CD14-positive monocyte (primary cell): Measurements from ENCODE around the gene CCN5. TPM values are rescaled to one million over a fixed set of nuclear protein-coding genes. Genes with fewer than 3 reads are reported as not detected.

Experiments
- DNase-seq, 3 donors: peaks; one replicate each; pipeline ENCODE4 v3.0.0-alpha.2; 2011 to 2022
- H2AFZ ChIP-seq: 2 replicates; pipeline ENCODE4 v1.6.0; 2012; ENCODE audit warnings: mild to moderate bottlenecking, low read depth, low read length, inconsistent platforms; ENCODE audit not compliant: insufficient read depth, poor library complexity, severe bottlenecking
- H3K27ac ChIP-seq, 2 donors: 1 replicate in 1 of 2; 2 replicates in 1 of 2; pipeline ENCODE4 v1.5.1; 2012 to 2013; ENCODE audit warnings: low read length in 2 of 2, control low read depth in 1 of 2, inconsistent platforms in 1 of 2, low read depth in 1 of 2, mild to moderate bottlenecking in 1 of 2
- H3K27me3 ChIP-seq, 2 donors: one replicate each; pipeline versions ENCODE4 v1.6.0 to v1.6.1; 2011 to 2013; ENCODE audit warnings: low read length in 2 of 2; ENCODE audit not compliant: control insufficient read depth in 2 of 2, insufficient read depth in 2 of 2
- H3K36me3 ChIP-seq, 2 donors: replicated peaks in 1 of 2; 1 replicate in 1 of 2; 2 replicates in 1 of 2; pipeline versions ENCODE4 v1.5.1 to v1.6.1; 2012 to 2013; ENCODE audit warnings: low read length in 2 of 2, control low read depth in 1 of 2, inconsistent platforms in 1 of 2, mild to moderate bottlenecking in 1 of 2; ENCODE audit not compliant: insufficient read depth in 2 of 2, control insufficient read depth in 1 of 2
- H3K4me1 ChIP-seq, 2 donors: 1 replicate in 1 of 2; 2 replicates in 1 of 2; pipeline versions ENCODE4 v1.5.1 to v1.6.1; 2012 to 2013; ENCODE audit warnings: low read length in 2 of 2, control low read depth in 1 of 2, inconsistent platforms in 1 of 2, mild to moderate bottlenecking in 1 of 2, moderate library complexity in 1 of 2; ENCODE audit not compliant: insufficient read depth in 2 of 2, control insufficient read depth in 1 of 2
- H3K4me2 ChIP-seq: replicated peaks from 2 replicates; pipeline ENCODE3; 2012; ENCODE audit warnings: low read length, moderate library complexity, mild to moderate bottlenecking; ENCODE audit not compliant: poor library complexity, severe bottlenecking; ENCODE audit errors: extremely low read depth
- H3K4me3 ChIP-seq, 3 experiments: fragments of 200-600 bp in 1 of 3; sonication (generic) in 1 of 3; replicated peaks in 1 of 3; 1 replicate in 2 of 3; 2 replicates in 1 of 3; pipeline ENCODE4 v1.5.1; 2011 to 2013; ENCODE audit warnings: low read length in 3 of 3, mild to moderate bottlenecking in 3 of 3, control low read depth in 2 of 3, low read depth in 2 of 3, inconsistent platforms in 1 of 3, moderate library complexity in 1 of 3
- H3K79me2 ChIP-seq: 2 replicates; pipeline ENCODE4 v1.6.0; 2012; ENCODE audit warnings: mild to moderate bottlenecking, control low read depth, inconsistent platforms, low read length, moderate library complexity; ENCODE audit not compliant: insufficient read depth
- H3K9ac ChIP-seq: 2 replicates; pipeline ENCODE4 v1.6.0; 2017; ENCODE audit warnings: low read length, mild to moderate bottlenecking; ENCODE audit not compliant: insufficient read depth, poor library complexity, severe bottlenecking
- H3K9me3 ChIP-seq, 2 donors: replicated peaks in 1 of 2; 1 replicate in 1 of 2; 2 replicates in 1 of 2; pipeline versions ENCODE4 v1.5.1 to v1.6.1; 2012 to 2013; ENCODE audit warnings: low read length in 2 of 2, control low read depth in 1 of 2; ENCODE audit not compliant: control insufficient read depth in 1 of 2, insufficient read depth in 1 of 2
- H4K20me1 ChIP-seq: 2 replicates; pipeline ENCODE4 v1.6.0; 2012; ENCODE audit warnings: mild to moderate bottlenecking, low read length, control low read depth, moderate library complexity; ENCODE audit not compliant: insufficient read depth
- H3K27ac Mint-ChIP-seq, 7 donors: one replicate each; pipeline ENCODE4 v1.8.0; 2020; ENCODE audit warnings: mild to moderate bottlenecking in 7 of 7, mixed read lengths in 7 of 7, moderate library complexity in 6 of 7, inconsistent platforms in 2 of 7
- H3K27me3 Mint-ChIP-seq, 3 donors: one replicate each; pipeline ENCODE4 v1.8.0; 2021 to 2022; ENCODE audit warnings: low read depth in 3 of 3, mild to moderate bottlenecking in 3 of 3, mixed read lengths in 3 of 3, moderate library complexity in 3 of 3, inconsistent platforms in 1 of 3
- H3K36me3 Mint-ChIP-seq, 2 donors: one replicate each; pipeline ENCODE4 v1.8.0; 2020; ENCODE audit warnings: mixed read lengths in 2 of 2, inconsistent platforms in 1 of 2, mild to moderate bottlenecking in 1 of 2
- H3K4me1 Mint-ChIP-seq: one replicate; pipeline ENCODE4 v1.8.0; 2020; ENCODE audit warnings: mild to moderate bottlenecking, mixed read lengths
- H3K4me3 Mint-ChIP-seq, 2 donors: one replicate each; pipeline ENCODE4 v1.8.0; 2020; ENCODE audit warnings: mild to moderate bottlenecking in 2 of 2, mixed read lengths in 2 of 2, moderate library complexity in 1 of 2
- H3K9me3 Mint-ChIP-seq, 7 donors: one replicate each; pipeline ENCODE4 v1.8.0; 2020 to 2022; ENCODE audit warnings: mixed read lengths in 7 of 7, mild to moderate bottlenecking in 6 of 7, moderate library complexity in 6 of 7, inconsistent platforms in 2 of 7
- CTCF ChIP-seq: fragments of 200-600 bp; IDR thresholded peaks from one replicate; pipeline ENCODE4 v1.8.0; 2022; ENCODE audit warnings: antibody characterized with exemption, mild to moderate bottlenecking
- WGBS: methylation state at CpG from one replicate; pipeline ENCODE4 v1.1.5; 2013; ENCODE audit warnings: missing lambda C conversion rate; ENCODE audit not compliant: insufficient coverage; 5-methylcytosine and 5-hydroxymethylcytosine counted together
- intact Hi-C, 2 donors: fragments of 100-400 bp; cut with micrococcal nuclease; formaldehyde crosslinking; loops; one replicate each; pipeline versions ENCODE4 v1.15.0 to v1.15.1; 2023
- polyA plus RNA-seq, 3 donors: library from polyadenylated mRNA; depleted of rRNA in 1 of 3; unstranded in 2 of 3; stranded (reverse) in 1 of 3; fragments of 300-500 nt in 2 of 3; fragments of >200 nt in 1 of 3; fragmentation: Illumina TruSeq in 2 of 3; gene quantifications; 1 replicate in 2 of 3; 2 replicates in 1 of 3; pipeline ENCODE4 v1.2.3, GENCODE V29; 2012 to 2021

CCN5 gene
- polyA plus RNA-seq, 3 donors = not detected

GRCh38 chr20:44690781-44691423 is 24.3 kb upstream of the CCN5 start:
- peaks cover 0 to 4% (median 0%) of the 10 kb centered on the region in 7 donors for H3K9me3 Mint-ChIP-seq
- no peaks in the 10 kb centered on the region for H3K36me3 ChIP-seq
- no peak overlapping the region for H3K4me2 ChIP-seq
- no peak overlapping the region for H3K27ac Mint-ChIP-seq
- H3K9ac ChIP-seq = no peak overlapping the region
- no peak overlapping the region for H2AFZ ChIP-seq
- H3K4me3 ChIP-seq = no peak overlapping the region
- peaks cover 0 to 4% (median 2%) of the 10 kb centered on the region in 3 donors for H3K27me3 Mint-ChIP-seq
- H3K9me3 ChIP-seq = no peaks in the 10 kb centered on the region
- no peak overlapping the region for H3K4me3 Mint-ChIP-seq
- H3K4me1 ChIP-seq = no peaks in the 10 kb centered on the region
- H3K27ac ChIP-seq = no peak overlapping the region
- no peak for DNase-seq
- intact Hi-C loops = no loop called here
- no peaks in the 10 kb centered on the region for H3K36me3 Mint-ChIP-seq
- H3K27me3 ChIP-seq = no peaks in the 10 kb centered on the region
- 73% methylated on average over 3 of the region's 9 CpGs for WGBS
- H4K20me1 ChIP-seq = no peaks in the 10 kb centered on the region
- TF ChIP-seq CTCF = no peak
- H3K4me1 Mint-ChIP-seq = no peaks in the 10 kb centered on the region
- no peaks in the 10 kb centered on the region for H3K79me2 ChIP-seq

GRCh38 chr20:44691424-44692423 is 23.4 kb upstream of the CCN5 start:
- H3K4me1 Mint-ChIP-seq = no peaks in the 10 kb centered on the region
- no peaks in the 10 kb centered on the region for H3K9me3 ChIP-seq
- DNase-seq = no peak
- no peak overlapping the region for H2AFZ ChIP-seq
- H3K27me3 ChIP-seq = no peaks in the 10 kb centered on the region
- no peaks in the 10 kb centered on the region for H4K20me1 ChIP-seq
- no peaks in the 10 kb centered on the region for H3K36me3 ChIP-seq
- H3K79me2 ChIP-seq = no peaks in the 10 kb centered on the region
- peaks cover 0 to 4% (median 2%) of the 10 kb centered on the region in 3 donors for H3K27me3 Mint-ChIP-seq
- H3K27ac Mint-ChIP-seq = no peak overlapping the region
- H3K4me3 Mint-ChIP-seq = no peak overlapping the region
- no peaks in the 10 kb centered on the region for H3K4me1 ChIP-seq
- intact Hi-C loops = no loop called here
- no peak overlapping the region for H3K4me3 ChIP-seq
- H3K36me3 Mint-ChIP-seq = no peaks in the 10 kb centered on the region
- H3K27ac ChIP-seq = no peak overlapping the region
- WGBS = 85% methylated on average over 4 of the region's 7 CpGs
- no peak for TF ChIP-seq CTCF
- no peak overlapping the region for H3K9ac ChIP-seq
- H3K4me2 ChIP-seq = no peak overlapping the region
- H3K9me3 Mint-ChIP-seq = peaks cover 0 to 4% (median 0%) of the 10 kb centered on the region in 7 donors
